ENCODE measurements around the gene ATP2A3.
A peak's percentile ranks its signal among the peaks of the same experiment; 100 is the strongest.

ATP2A3 gene

DNA sequence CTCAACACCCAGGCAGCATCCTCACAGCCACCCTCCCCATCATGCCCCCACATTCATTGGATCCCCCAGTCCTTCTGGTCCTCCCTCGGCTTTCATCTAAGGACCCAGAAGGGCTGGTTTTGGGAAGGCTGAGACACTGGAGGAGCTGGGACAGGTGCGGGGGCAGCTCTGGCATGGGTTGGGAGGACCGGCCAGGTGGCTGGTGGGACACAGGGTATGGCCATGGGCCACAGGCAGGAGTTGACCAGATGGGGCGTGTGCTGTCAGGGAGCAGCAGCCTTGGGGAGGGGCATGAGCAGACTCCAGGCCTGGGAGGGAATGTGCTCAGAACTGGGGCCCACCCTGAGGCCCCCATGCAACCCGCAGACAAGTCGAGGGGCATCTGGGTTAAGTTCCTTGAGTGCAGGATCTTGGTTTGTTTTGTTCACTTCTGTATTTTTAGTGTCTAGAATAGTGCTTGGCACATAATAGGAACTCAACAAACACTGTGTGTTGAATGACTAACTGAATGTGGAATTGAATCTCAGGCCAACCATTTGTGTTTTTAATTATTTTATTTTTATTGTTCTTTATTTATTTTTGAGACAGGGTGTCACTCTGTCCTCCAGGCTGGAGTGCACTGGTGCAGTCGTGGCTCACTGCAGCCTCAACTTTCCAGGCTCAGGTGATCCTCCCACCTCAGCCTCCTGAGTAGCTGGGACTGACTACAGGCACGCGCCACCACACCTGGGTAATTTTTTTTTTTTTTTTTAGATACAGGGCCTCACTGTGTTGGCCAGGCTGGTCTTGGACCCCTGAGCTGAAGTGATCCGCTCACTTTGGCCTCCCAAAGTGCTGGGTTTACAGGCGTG, 53.6 kb downstream of the ATP2A3 start:
- H3K4me3 ChIP-seq (ENCODE audit: low read depth, low read length): no peak overlapping the region
- TF ChIP-seq, protein P1, sequence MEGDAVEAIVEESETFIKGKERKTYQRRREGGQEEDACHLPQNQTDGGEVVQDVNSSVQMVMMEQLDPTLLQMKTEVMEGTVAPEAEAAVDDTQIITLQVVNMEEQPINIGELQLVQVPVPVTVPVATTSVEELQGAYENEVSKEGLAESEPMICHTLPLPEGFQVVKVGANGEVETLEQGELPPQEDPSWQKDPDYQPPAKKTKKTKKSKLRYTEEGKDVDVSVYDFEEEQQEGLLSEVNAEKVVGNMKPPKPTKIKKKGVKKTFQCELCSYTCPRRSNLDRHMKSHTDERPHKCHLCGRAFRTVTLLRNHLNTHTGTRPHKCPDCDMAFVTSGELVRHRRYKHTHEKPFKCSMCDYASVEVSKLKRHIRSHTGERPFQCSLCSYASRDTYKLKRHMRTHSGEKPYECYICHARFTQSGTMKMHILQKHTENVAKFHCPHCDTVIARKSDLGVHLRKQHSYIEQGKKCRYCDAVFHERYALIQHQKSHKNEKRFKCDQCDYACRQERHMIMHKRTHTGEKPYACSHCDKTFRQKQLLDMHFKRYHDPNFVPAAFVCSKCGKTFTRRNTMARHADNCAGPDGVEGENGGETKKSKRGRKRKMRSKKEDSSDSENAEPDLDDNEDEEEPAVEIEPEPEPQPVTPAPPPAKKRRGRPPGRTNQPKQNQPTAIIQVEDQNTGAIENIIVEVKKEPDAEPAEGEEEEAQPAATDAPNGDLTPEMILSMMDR (conservative IDR thresholded peaks at IDR 0.05; ENCODE audit: low read depth, low read length): no peak
- no peak for DNase-seq (ENCODE audit: low read depth)

DNA sequence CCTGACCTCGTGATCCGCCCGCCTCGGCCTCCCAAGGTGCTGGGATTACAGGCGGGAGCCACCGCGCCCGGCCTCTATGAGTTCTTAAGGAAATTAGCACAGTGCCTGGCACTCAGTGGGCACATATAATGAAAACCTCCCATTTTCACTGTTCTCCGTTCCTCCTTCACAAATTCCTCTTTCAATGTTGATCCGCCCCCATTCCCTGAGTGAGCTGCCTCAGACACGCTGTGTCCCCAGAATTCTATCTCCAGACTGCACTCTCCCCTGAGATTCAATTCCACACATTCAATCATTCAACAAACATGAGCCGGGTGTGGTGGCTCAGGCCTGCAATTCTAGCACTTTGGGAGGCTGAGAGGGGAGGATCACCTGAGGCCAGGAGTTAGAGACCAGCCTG, 55.0 kb downstream of the ATP2A3 start:
- TF ChIP-seq, protein P1 (conservative IDR thresholded peaks at IDR 0.05; ENCODE audit: low read depth, low read length): no peak

GRCh38 chr17:3907483-3908216, 56.6 kb downstream of the ATP2A3 start:
- no peak for DNase-seq (ENCODE audit: low read depth)
- no peak overlapping the region for H3K4me3 ChIP-seq (ENCODE audit: low read depth, low read length)
- TF ChIP-seq, protein P1 (conservative IDR thresholded peaks at IDR 0.05; ENCODE audit: low read depth, low read length): peak; percentile 35

More for the DNA sequence above, 55.0 kb downstream of the ATP2A3 start:
- no peak for DNase-seq (ENCODE audit: low read depth)
- no peak overlapping the region for H3K4me3 ChIP-seq (ENCODE audit: low read depth, low read length)

DNA sequence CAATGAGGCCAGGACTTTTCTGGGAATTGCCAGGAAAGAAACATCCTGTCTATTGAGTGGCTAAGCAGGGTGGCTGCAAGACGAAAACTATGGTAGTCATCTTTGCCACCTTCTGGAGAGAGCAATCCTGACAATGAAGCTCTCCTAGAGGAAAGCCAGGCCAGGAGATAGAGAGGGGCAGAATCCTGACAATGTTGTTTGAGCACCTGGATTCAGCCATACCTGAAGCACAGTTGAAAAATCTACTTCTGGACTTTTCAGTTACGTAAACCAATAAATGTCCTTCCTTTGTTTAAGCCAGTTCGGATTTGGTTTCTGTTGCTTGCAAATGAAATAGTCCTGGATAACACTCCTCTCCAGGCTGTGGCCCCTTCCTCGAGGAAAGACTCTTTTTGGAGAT, 57.4 kb downstream of the ATP2A3 start:
- no peak for DNase-seq (ENCODE audit: low read depth)
- H3K4me3 ChIP-seq (ENCODE audit: low read depth, low read length): no peak overlapping the region
- TF ChIP-seq, protein P1 (conservative IDR thresholded peaks at IDR 0.05; ENCODE audit: low read depth, low read length): no peak

- no peak for DNase-seq (ENCODE audit: low read depth)
- TF ChIP-seq, protein P1 (conservative IDR thresholded peaks at IDR 0.05; ENCODE audit: low read depth, low read length): no peak
- H3K4me3 ChIP-seq (ENCODE audit: low read depth, low read length): no peak overlapping the region
These were observed 59.2 kb downstream of the ATP2A3 start for GRCh38 chr17:3905017-3905520.

- TF ChIP-seq, protein P1 (conservative IDR thresholded peaks at IDR 0.05; ENCODE audit: low read depth, low read length): no peak
These were observed 59.7 kb downstream of the ATP2A3 start for GRCh38 chr17:3904501-3904900.

More at GRCh38 chr17:3904501-3904900, 59.7 kb downstream of the ATP2A3 start:
- no peak overlapping the region for H3K4me3 ChIP-seq (ENCODE audit: low read depth, low read length)
- no peak for DNase-seq (ENCODE audit: low read depth)
